ENCODE measurements around the gene MRPS18A. TPM values are rescaled to one million over a fixed set of nuclear protein-coding genes. Genes with fewer than 3 reads are reported as not detected.

Gene MRPS18A
- total and polyA plus RNA-seq, 2 of the 13 experiments (the other 11 are each of a cell fraction or from before 2014, with no cell fraction given): 87.8 to 89.1 TPM

DNA sequence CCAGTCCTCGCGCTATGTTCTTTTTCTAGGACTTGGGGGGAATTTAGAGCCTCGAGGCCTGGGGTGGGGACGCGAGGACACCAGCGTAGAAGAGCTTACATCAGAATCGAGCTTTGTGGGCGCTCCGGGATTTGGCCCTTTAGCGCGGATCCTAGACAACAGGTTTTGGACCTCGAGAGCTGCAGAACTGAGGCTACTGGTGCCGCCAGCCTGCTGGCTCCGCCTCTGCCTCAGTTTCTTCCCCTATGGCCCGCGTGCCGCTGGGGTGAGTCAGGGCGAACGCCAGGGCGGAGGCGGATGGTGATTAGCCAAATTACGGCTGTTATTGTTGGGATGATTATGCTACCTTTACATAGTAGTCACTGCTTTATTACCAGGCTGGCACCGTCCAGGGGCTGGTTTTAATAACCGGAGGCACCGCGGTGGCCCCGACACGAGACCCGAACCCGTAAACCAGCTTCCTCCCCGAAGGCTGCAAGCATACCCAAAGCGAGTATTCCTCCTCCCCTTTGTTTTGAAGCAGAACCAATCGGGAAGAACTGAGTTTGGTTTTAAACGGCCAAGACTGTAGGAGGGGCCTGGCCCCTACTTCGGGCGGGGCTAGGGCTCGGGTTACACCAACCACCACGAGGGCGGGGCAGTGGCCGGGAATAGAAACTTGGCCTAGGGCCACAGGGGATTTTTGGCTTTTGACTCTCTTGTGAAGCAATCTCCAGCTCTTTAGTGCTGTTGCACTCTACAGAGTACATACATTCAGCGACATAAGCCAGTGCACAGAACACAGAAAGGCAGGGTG, 57.9 kb downstream of the MRPS18A start (continued):
- no peak for TF ChIP-seq ATF7 (IDR thresholded peaks at IDR 0.05)
- peak; percentile 56; the same call in 1 of the 2 replicates for TF ChIP-seq ATF7 (CRISPR knock-in tag; IDR thresholded peaks at IDR 0.05)
- TF ChIP-seq BRD4 (CRISPR knock-in tag; IDR thresholded peaks at IDR 0.05): peak; percentile 65
- peak; percentile 25; the same call in 1 of the 2 replicates for TF ChIP-seq HMG20B (CRISPR knock-in tag; conservative IDR thresholded peaks at IDR 0.05)
- TF ChIP-seq ZNF225 (CRISPR knock-in tag; IDR thresholded peaks at IDR 0.05): peak; percentile 33
- TF ChIP-seq, protein P1, sequence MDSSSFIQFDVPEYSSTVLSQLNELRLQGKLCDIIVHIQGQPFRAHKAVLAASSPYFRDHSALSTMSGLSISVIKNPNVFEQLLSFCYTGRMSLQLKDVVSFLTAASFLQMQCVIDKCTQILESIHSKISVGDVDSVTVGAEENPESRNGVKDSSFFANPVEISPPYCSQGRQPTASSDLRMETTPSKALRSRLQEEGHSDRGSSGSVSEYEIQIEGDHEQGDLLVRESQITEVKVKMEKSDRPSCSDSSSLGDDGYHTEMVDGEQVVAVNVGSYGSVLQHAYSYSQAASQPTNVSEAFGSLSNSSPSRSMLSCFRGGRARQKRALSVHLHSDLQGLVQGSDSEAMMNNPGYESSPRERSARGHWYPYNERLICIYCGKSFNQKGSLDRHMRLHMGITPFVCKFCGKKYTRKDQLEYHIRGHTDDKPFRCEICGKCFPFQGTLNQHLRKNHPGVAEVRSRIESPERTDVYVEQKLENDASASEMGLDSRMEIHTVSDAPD (CRISPR knock-in tag; IDR thresholded peaks at IDR 0.05): peak; percentile 57
- TF ChIP-seq SIX1 (CRISPR knock-in tag; IDR thresholded peaks at IDR 0.05; ENCODE audit: borderline replicate concordance): peak; percentile 96
- TF ChIP-seq, protein P2, sequence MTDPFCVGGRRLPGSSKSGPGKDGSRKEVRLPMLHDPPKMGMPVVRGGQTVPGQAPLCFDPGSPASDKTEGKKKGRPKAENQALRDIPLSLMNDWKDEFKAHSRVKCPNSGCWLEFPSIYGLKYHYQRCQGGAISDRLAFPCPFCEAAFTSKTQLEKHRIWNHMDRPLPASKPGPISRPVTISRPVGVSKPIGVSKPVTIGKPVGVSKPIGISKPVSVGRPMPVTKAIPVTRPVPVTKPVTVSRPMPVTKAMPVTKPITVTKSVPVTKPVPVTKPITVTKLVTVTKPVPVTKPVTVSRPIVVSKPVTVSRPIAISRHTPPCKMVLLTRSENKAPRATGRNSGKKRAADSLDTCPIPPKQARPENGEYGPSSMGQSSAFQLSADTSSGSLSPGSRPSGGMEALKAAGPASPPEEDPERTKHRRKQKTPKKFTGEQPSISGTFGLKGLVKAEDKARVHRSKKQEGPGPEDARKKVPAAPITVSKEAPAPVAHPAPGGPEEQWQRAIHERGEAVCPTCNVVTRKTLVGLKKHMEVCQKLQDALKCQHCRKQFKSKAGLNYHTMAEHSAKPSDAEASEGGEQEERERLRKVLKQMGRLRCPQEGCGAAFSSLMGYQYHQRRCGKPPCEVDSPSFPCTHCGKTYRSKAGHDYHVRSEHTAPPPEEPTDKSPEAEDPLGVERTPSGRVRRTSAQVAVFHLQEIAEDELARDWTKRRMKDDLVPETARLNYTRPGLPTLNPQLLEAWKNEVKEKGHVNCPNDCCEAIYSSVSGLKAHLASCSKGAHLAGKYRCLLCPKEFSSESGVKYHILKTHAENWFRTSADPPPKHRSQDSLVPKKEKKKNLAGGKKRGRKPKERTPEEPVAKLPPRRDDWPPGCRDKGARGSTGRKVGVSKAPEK (CRISPR knock-in tag; IDR thresholded peaks at IDR 0.05; ENCODE audit: borderline replicate concordance): 0 out of 2 replicates have a peak, but pooled peaks have one; percentile 29
- peak; percentile 57; the same call in 1 of the 2 replicates for TF ChIP-seq PBX3 (CRISPR knock-in tag; IDR thresholded peaks at IDR 0.05; ENCODE audit: borderline replicate concordance)
- no peak for TF ChIP-seq ZNF121 (CRISPR knock-in tag; IDR thresholded peaks at IDR 0.05)
- TF ChIP-seq, protein P3, sequence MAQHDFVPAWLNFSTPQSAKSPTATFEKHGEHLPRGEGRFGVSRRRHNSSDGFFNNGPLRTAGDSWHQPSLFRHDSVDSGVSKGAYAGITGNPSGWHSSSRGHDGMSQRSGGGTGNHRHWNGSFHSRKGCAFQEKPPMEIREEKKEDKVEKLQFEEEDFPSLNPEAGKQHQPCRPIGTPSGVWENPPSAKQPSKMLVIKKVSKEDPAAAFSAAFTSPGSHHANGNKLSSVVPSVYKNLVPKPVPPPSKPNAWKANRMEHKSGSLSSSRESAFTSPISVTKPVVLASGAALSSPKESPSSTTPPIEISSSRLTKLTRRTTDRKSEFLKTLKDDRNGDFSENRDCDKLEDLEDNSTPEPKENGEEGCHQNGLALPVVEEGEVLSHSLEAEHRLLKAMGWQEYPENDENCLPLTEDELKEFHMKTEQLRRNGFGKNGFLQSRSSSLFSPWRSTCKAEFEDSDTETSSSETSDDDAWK (CRISPR knock-in tag; IDR thresholded peaks at IDR 0.05): no peak
- TF ChIP-seq MAFF (IDR thresholded peaks at IDR 0.05; ENCODE audit: low read depth, low read length): no peak
- no peak for TF ChIP-seq SOX6 (IDR thresholded peaks at IDR 0.05)
- TF ChIP-seq SOX6 (CRISPR knock-in tag; IDR thresholded peaks at IDR 0.05): peak; percentile 79
- peak; percentile 25 for TF ChIP-seq ZNF781 (CRISPR knock-in tag; IDR thresholded peaks at IDR 0.05; ENCODE audit: borderline replicate concordance, not compliant biosample characterization)
- TF ChIP-seq ZNF160 (CRISPR knock-in tag; IDR thresholded peaks at IDR 0.05): no peak
- peak; percentile 36; the same call in 1 of the 2 replicates for TF ChIP-seq RARA (CRISPR knock-in tag; IDR thresholded peaks at IDR 0.05)
- 0 out of 2 replicates have a peak, but pooled peaks have one; percentile 27 for TF ChIP-seq ZNF629 (CRISPR knock-in tag; conservative IDR thresholded peaks at IDR 0.05)

Data from HepG2 (cell line).